Glutamatergic neuron (in vitro differentiated cells): ENCODE data around the gene FAM50A. TPM values are rescaled to one million over a fixed set of nuclear protein-coding genes. Genes with fewer than 3 reads are reported as not detected.
A peak's percentile ranks its signal among the peaks of the same experiment; 100 is the strongest.
"Not testable (repeated sequence)": the region's sequence is repeated elsewhere in the genome, so short reads cannot be mapped to it uniquely, and the experiment has no call there.

Experiments
- DNase-seq: peaks from one replicate; pipeline ENCODE4 v3.0.0; 2022
- H3K27ac Mint-ChIP-seq: one replicate; pipeline ENCODE4 v1.8.0; 2020; ENCODE audit warnings: mild to moderate bottlenecking, mixed read lengths, inconsistent platforms; ENCODE audit not compliant: unreplicated experiment
- H3K27me3 Mint-ChIP-seq: one replicate; pipeline ENCODE4 v1.8.0; 2020; ENCODE audit warnings: mild to moderate bottlenecking, moderate library complexity, mixed read lengths, inconsistent platforms; ENCODE audit not compliant: unreplicated experiment
- H3K36me3 Mint-ChIP-seq: one replicate; pipeline ENCODE4 v1.8.0; 2020; ENCODE audit warnings: mild to moderate bottlenecking, mixed read lengths, inconsistent platforms; ENCODE audit not compliant: unreplicated experiment
- H3K4me1 Mint-ChIP-seq: one replicate; pipeline ENCODE4 v1.8.0; 2020; ENCODE audit warnings: mild to moderate bottlenecking, low read depth, mixed read lengths, inconsistent platforms; ENCODE audit not compliant: unreplicated experiment
- H3K4me3 Mint-ChIP-seq: one replicate; pipeline ENCODE4 v1.8.0; 2020; ENCODE audit warnings: mild to moderate bottlenecking, mixed read lengths, inconsistent platforms; ENCODE audit not compliant: unreplicated experiment
- H3K9me3 Mint-ChIP-seq: one replicate; pipeline ENCODE4 v1.8.0; 2020; ENCODE audit warnings: mild to moderate bottlenecking, moderate library complexity, mixed read lengths, inconsistent platforms; ENCODE audit not compliant: unreplicated experiment
- microRNA-seq: library from miRNA; unstranded; fragments of <30 nt; microRNA quantifications from one replicate; pipeline ENCODE4, GENCODE V29; 2020; ENCODE audit not compliant: unreplicated experiment
- total RNA-seq: library from RNA; stranded (reverse); fragmentation: NEBNext Ultra II Directional; extraction: Animal tissue kit (Norgen Biotek cat#: 25700); gene quantifications from one replicate; pipeline ENCODE4 v1.2.1, GENCODE V29; 2021; ENCODE audit not compliant: unreplicated experiment
- TF ChIP-seq, protein P1 (sequence below): fragments of 200-600 bp; sonication (generic); IDR thresholded peaks from one replicate; pipeline ENCODE4 v1.5.0; 2021; ENCODE audit not compliant: partially characterized antibody, unreplicated experiment

FAM50A gene
- total RNA-seq, 1 donor from 2014 or later = 125 TPM

DNA sequence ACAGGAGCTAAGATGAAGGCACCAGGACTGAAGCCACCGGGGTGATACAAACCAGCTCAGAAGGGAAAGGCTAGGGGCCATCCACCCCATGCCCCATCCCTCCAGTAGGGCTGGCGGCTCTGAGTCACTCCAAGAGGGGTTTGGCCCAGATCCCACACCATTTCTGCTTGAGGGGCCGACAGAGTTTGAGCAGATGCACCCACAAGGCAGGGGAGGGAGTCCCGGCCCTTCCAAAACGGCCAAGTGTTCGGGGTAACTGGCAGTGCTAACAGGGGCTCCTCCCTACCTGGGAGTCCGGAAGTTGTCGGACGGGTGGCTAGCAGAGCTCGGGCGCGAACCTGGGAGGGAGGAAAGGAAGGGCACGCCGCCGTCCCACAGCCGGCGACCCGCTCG, 46.1 kb downstream of the FAM50A start:
- TF ChIP-seq, protein P1, sequence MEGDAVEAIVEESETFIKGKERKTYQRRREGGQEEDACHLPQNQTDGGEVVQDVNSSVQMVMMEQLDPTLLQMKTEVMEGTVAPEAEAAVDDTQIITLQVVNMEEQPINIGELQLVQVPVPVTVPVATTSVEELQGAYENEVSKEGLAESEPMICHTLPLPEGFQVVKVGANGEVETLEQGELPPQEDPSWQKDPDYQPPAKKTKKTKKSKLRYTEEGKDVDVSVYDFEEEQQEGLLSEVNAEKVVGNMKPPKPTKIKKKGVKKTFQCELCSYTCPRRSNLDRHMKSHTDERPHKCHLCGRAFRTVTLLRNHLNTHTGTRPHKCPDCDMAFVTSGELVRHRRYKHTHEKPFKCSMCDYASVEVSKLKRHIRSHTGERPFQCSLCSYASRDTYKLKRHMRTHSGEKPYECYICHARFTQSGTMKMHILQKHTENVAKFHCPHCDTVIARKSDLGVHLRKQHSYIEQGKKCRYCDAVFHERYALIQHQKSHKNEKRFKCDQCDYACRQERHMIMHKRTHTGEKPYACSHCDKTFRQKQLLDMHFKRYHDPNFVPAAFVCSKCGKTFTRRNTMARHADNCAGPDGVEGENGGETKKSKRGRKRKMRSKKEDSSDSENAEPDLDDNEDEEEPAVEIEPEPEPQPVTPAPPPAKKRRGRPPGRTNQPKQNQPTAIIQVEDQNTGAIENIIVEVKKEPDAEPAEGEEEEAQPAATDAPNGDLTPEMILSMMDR = no peak
- H3K9me3 Mint-ChIP-seq = peaks cover 4% of the 10 kb centered on the region
- no peaks in the 10 kb centered on the region for H3K36me3 Mint-ChIP-seq
- peak overlapping the region; percentile 55 for H3K27ac Mint-ChIP-seq
- peak overlapping the region; percentile 85 for H3K4me3 Mint-ChIP-seq
- H3K27me3 Mint-ChIP-seq = no peaks in the 10 kb centered on the region
- no peak for DNase-seq
- no peaks in the 10 kb centered on the region for H3K4me1 Mint-ChIP-seq

DNA sequence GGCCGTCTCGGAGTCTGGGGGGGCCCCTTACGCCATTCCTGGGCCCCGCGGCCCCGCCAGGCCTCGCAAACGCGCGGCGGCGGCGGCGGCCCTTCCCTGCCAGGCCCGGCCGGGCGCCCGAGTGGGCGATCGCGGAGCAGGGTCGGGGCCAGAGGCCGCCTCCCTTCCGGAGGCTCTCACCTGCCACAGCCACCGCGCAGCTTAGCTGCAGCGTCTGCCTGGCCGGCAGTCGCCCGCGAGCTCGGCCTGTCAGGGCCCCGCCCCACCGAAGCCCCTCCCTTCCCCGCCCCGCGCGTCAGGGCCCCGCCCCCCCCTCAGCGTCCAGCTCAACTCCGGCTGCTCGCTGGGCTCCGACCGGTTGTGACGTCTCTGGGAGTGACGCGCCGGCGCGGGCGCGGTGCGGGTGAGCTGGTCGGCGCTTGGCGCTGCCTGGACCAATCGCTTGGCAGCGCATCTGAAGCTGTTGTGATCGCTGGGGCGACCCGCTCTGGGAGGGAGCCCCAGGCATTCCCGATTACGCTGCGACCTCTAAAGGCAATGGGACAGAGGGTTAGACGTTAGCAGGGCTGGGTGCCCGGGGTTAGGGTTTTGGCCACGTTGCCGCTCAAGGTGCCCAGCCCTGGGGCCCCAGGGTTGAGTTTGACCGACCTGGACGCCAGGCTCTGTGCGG, 46.6 kb downstream of the FAM50A start, which contains the start of gene SLC10A3:
TSS of gene SLC10A3 (minus strand) at position 216 of the 670 bp plus-strand sequence. CDS start 1,689 bp downstream, outside the sequence.
- Mint-ChIP-seq H3K27me3 (no peaks in the 10 kb centered on the region), H3K4me3 (peak within 1 kb of the TSS; percentile 85), H3K9me3 (peaks cover 4% of the 10 kb centered on the region), H3K4me1 (no peaks in the 10 kb centered on the region), H3K27ac (peak within 1 kb of the TSS; percentile 88), H3K36me3 (no peaks in the 10 kb centered on the region)
- TF ChIP-seq, protein P1 = no peak
- DNase-seq = peak; percentile 90

GRCh38 chrX:154494715-154495114, 50.8 kb downstream of the FAM50A start:
- H3K9me3 Mint-ChIP-seq = peaks cover 1% of the 10 kb centered on the region
- H3K27ac Mint-ChIP-seq = no peak overlapping the region
- H3K4me3 Mint-ChIP-seq = no peak overlapping the region
- DNase-seq = no peak
- TF ChIP-seq, protein P1 = no peak
- H3K4me1 Mint-ChIP-seq = no peaks in the 10 kb centered on the region
- no peaks in the 10 kb centered on the region for H3K27me3 Mint-ChIP-seq
- no peaks in the 10 kb centered on the region for H3K36me3 Mint-ChIP-seq

GRCh38 chrX:154495472-154495922, 51.6 kb downstream of the FAM50A start:
- no peak overlapping the region for H3K4me3 Mint-ChIP-seq
- no peak for DNase-seq
- H3K27me3 Mint-ChIP-seq = no peaks in the 10 kb centered on the region
- TF ChIP-seq, protein P1 = no peak
- H3K9me3 Mint-ChIP-seq = no peaks in the 10 kb centered on the region
- H3K36me3 Mint-ChIP-seq = no peaks in the 10 kb centered on the region
- no peak overlapping the region for H3K27ac Mint-ChIP-seq
- H3K4me1 Mint-ChIP-seq = no peaks in the 10 kb centered on the region

- not testable (repeated sequence) for H3K4me3 Mint-ChIP-seq, H3K27ac Mint-ChIP-seq
Measured at GRCh38 chrX:154496591-154497137, 52.7 kb downstream of the FAM50A start.

More at GRCh38 chrX:154496591-154497137, 52.7 kb downstream of the FAM50A start:
- not testable (repeated sequence) for DNase-seq, H3K9me3 Mint-ChIP-seq, H3K36me3 Mint-ChIP-seq, H3K27me3 Mint-ChIP-seq, H3K4me1 Mint-ChIP-seq

Small RNAs within 50 kb of the gene (microRNA-seq; reads per million reads assigned to microRNA genes)
- 35.8 reads per million, percentile 65 among the genes with 10 or more reads in this experiment for gene MIR6858

Other genes starting within 250 kb of the FAM50A start
- not detected for gene OPN1MW2, start 224.4 kb upstream of the FAM50A start, total RNA-seq
- gene OPN1MW3, start 186.6 kb upstream of the FAM50A start, total RNA-seq = not detected
- not detected for gene TEX28, start 149.0 kb upstream of the FAM50A start, total RNA-seq
- gene TKTL1, start 148.3 kb upstream of the FAM50A start, total RNA-seq = not detected
- gene FLNA, start 69.5 kb upstream of the FAM50A start, total RNA-seq = 499 TPM
- 56.8 TPM for gene EMD, start 64.8 kb upstream of the FAM50A start, total RNA-seq
- gene RPL10, start 45.8 kb upstream of the FAM50A start, total RNA-seq = 1,779 TPM
- gene DNASE1L1, start 34.9 kb upstream of the FAM50A start, total RNA-seq = 15.8 TPM
- gene TAFAZZIN, start 32.6 kb upstream of the FAM50A start, total RNA-seq = 40.9 TPM
- gene ATP6AP1, start 15.5 kb upstream of the FAM50A start, total RNA-seq = 133 TPM
- gene GDI1, start 7.0 kb upstream of the FAM50A start, total RNA-seq = 730 TPM
- 458 TPM for gene PLXNA3, start 14.1 kb downstream of the FAM50A start, total RNA-seq
- gene LAGE3, start 35.1 kb downstream of the FAM50A start, total RNA-seq = 8.8 TPM
- 28.4 TPM for gene UBL4A, start 42.5 kb downstream of the FAM50A start, total RNA-seq
- 6.1 TPM for gene SLC10A3, start 46.5 kb downstream of the FAM50A start, total RNA-seq
- gene FAM3A, start 72.1 kb downstream of the FAM50A start, total RNA-seq = 32.0 TPM
- gene G6PD, start 102.7 kb downstream of the FAM50A start, total RNA-seq = 122 TPM
- 27.6 TPM for gene IKBKG, start 103.5 kb downstream of the FAM50A start, total RNA-seq
- gene CTAG1A, start 141.0 kb downstream of the FAM50A start, total RNA-seq = not detected
- gene CTAG1B, start 175.1 kb downstream of the FAM50A start, total RNA-seq = not detected
- gene CTAG2, start 209.4 kb downstream of the FAM50A start, total RNA-seq = not detected